Osteoblast (primary cell): ENCODE data around the gene PTPN14. TPM values are rescaled to one million over a fixed set of nuclear protein-coding genes. Genes with fewer than 3 reads are reported as not detected.

Source experiments
- DNase-seq: peaks from one replicate; pipeline ENCODE4 v3.0.0; 2011; ENCODE audit warnings: low spot score, mixed read lengths; ENCODE audit not compliant: insufficient read length; ENCODE audit errors: missing footprints
- H2AFZ ChIP-seq: 2 replicates; pipeline ENCODE4 v1.6.0; 2011; ENCODE audit warnings: mild to moderate bottlenecking, low read length
- H3K27ac ChIP-seq: 2 replicates; pipeline ENCODE4 v1.5.1; 2011; ENCODE audit warnings: mild to moderate bottlenecking, low read depth, low read length, moderate library complexity
- H3K27me3 ChIP-seq: 2 replicates; pipeline ENCODE4 v1.6.0; 2012; ENCODE audit warnings: mild to moderate bottlenecking, control low read depth, inconsistent platforms, low read length, moderate library complexity; ENCODE audit not compliant: insufficient read depth
- H3K36me3 ChIP-seq: 2 replicates; pipeline ENCODE4 v1.5.1; 2011; ENCODE audit warnings: mild to moderate bottlenecking, low read length, control low read depth, moderate library complexity; ENCODE audit not compliant: insufficient read depth
- H3K4me1 ChIP-seq: 2 replicates; pipeline ENCODE4 v1.5.1; 2011; ENCODE audit warnings: mild to moderate bottlenecking, low read length, control low read depth, moderate library complexity; ENCODE audit not compliant: insufficient read depth
- H3K4me2 ChIP-seq: 2 replicates; pipeline ENCODE4 v1.6.0; 2011; ENCODE audit warnings: mild to moderate bottlenecking, low read length; ENCODE audit not compliant: insufficient read depth
- H3K4me3 ChIP-seq: fragments of 200-600 bp; sonication (generic); 3 replicates; pipeline ENCODE4 v1.5.1; 2012; ENCODE audit warnings: mild to moderate bottlenecking, low read length, inconsistent platforms; ENCODE audit not compliant: insufficient read depth
- H3K79me2 ChIP-seq: 2 replicates; pipeline ENCODE4 v1.6.0; 2012; ENCODE audit warnings: mild to moderate bottlenecking, low read length, control low read depth, inconsistent platforms; ENCODE audit not compliant: insufficient read depth
- H3K9me3 ChIP-seq: 2 replicates; pipeline ENCODE4 v1.5.1; 2011; ENCODE audit warnings: low read depth, low read length, control low read depth
- H4K20me1 ChIP-seq: 2 replicates; pipeline ENCODE4 v1.6.0; 2012; ENCODE audit warnings: mild to moderate bottlenecking, low read length, control low read depth; ENCODE audit not compliant: insufficient read depth
- CTCF ChIP-seq: IDR thresholded peaks from 2 replicates; pipeline ENCODE4 v1.5.1; 2011; ENCODE audit warnings: mild to moderate bottlenecking, low read depth, low read length, moderate library complexity; ENCODE audit errors: extremely low read depth
- total RNA-seq: library from RNA; depleted of rRNA; stranded (reverse); fragments of >200 nt; gene quantifications from 2 replicates; pipeline ENCODE4 v1.2.3, GENCODE V29; 2012

The PTPN14 gene
- total RNA-seq, 1 donor = 131 TPM

- H3K4me2 ChIP-seq = peak overlapping the region; percentile 89
- peak; percentile 69 for DNase-seq
- peak; percentile 47 for TF ChIP-seq CTCF
- H3K27ac ChIP-seq = peak overlapping the region; percentile 91
- peaks cover 16% of the 10 kb centered on the region for H3K36me3 ChIP-seq
- H4K20me1 ChIP-seq = peaks cover 55% of the 10 kb centered on the region
- peaks cover 39% of the 10 kb centered on the region for H3K4me1 ChIP-seq
- H3K27me3 ChIP-seq = no peaks in the 10 kb centered on the region
- no peak overlapping the region for H2AFZ ChIP-seq
- peak overlapping the region; percentile 94 for H3K4me3 ChIP-seq
- peaks cover 65% of the 10 kb centered on the region for H3K79me2 ChIP-seq
- no peaks in the 10 kb centered on the region for H3K9me3 ChIP-seq
These were observed 1.2 kb downstream of the PTPN14 start for GRCh38 chr1:214550013-214550856.

- Histone ChIP-seq H3K9me3 (no peaks in the 10 kb centered on the region), H3K4me3 (peak overlapping the region; percentile 94), H3K79me2 (peaks cover 71% of the 10 kb centered on the region), H3K36me3 (peaks cover 18% of the 10 kb centered on the region), H2AFZ (no peak overlapping the region), H3K4me2 (peak overlapping the region; percentile 89), H3K4me1 (peaks cover 39% of the 10 kb centered on the region), H4K20me1 (peaks cover 61% of the 10 kb centered on the region), H3K27ac (peak overlapping the region; percentile 91), H3K27me3 (no peaks in the 10 kb centered on the region)
- no peak for TF ChIP-seq CTCF
- DNase-seq = no peak
These were observed 1.8 kb downstream of the PTPN14 start for GRCh38 chr1:214549604-214550003.

GRCh38 chr1:214548988-214549387 is 2.4 kb downstream of the PTPN14 start:
- H3K9me3 ChIP-seq = no peaks in the 10 kb centered on the region
- peaks cover 77% of the 10 kb centered on the region for H3K79me2 ChIP-seq
- H3K27me3 ChIP-seq = no peaks in the 10 kb centered on the region
- H2AFZ ChIP-seq = no peak overlapping the region
- peak overlapping the region; percentile 91 for H3K27ac ChIP-seq
- peak overlapping the region; percentile 89 for H3K4me2 ChIP-seq
- no peak for DNase-seq
- H3K4me1 ChIP-seq = peaks cover 39% of the 10 kb centered on the region
- peaks cover 65% of the 10 kb centered on the region for H4K20me1 ChIP-seq
- peak overlapping the region; percentile 94 for H3K4me3 ChIP-seq
- TF ChIP-seq CTCF = no peak
- peaks cover 18% of the 10 kb centered on the region for H3K36me3 ChIP-seq

GRCh38 chr1:214548271-214548670 is 3.1 kb downstream of the PTPN14 start:
- no peaks in the 10 kb centered on the region for H3K27me3 ChIP-seq
- H3K4me1 ChIP-seq = peaks cover 36% of the 10 kb centered on the region
- H4K20me1 ChIP-seq = peaks cover 72% of the 10 kb centered on the region
- no peak for TF ChIP-seq CTCF
- peaks cover 84% of the 10 kb centered on the region for H3K79me2 ChIP-seq
- peak overlapping the region; percentile 89 for H3K4me2 ChIP-seq
- no peak overlapping the region for H2AFZ ChIP-seq
- no peak for DNase-seq
- H3K27ac ChIP-seq = no peak overlapping the region
- H3K4me3 ChIP-seq = peak overlapping the region; percentile 94
- peaks cover 19% of the 10 kb centered on the region for H3K36me3 ChIP-seq
- no peaks in the 10 kb centered on the region for H3K9me3 ChIP-seq
